ENCODE measurements around the gene NTNG1.

DNA sequence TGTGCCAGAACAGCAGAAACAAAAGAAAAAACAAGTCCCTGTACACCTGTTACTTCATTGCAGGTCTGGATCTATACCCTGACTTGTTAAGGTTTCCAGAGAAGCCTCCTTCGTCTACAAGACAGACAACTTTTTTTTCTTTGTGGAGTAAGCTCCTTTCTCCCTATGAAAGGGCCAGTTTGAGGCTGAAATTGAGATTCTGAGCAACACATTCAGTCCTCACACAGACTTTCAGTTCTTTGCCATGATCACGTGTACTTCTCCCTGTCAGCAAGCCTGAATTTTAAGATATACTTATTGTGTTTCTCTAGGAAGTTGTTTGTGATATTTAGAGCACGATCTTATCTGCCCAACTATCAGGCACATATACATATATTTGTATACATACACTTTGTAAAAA lies 374.0 kb downstream of the NTNG1 start:
- no peak for TF ChIP-seq GATA2 (IDR thresholded peaks at IDR 0.05; ENCODE audit: low read depth, low read length)
- no peak for TF ChIP-seq GATA3 (IDR thresholded peaks at IDR 0.05; ENCODE audit: low read depth, low read length)

Data from SH-SY5Y (cell line).